ENCODE measurements around the gene DHRS7B. TPM values are rescaled to one million over a fixed set of nuclear protein-coding genes. Genes with fewer than 3 reads are reported as not detected.

Gene DHRS7B
- total and polyA plus RNA-seq, 2 of the 13 experiments (the other 11 are each of a cell fraction or from before 2014, with no cell fraction given) = 20.0 to 35.8 TPM

DNA sequence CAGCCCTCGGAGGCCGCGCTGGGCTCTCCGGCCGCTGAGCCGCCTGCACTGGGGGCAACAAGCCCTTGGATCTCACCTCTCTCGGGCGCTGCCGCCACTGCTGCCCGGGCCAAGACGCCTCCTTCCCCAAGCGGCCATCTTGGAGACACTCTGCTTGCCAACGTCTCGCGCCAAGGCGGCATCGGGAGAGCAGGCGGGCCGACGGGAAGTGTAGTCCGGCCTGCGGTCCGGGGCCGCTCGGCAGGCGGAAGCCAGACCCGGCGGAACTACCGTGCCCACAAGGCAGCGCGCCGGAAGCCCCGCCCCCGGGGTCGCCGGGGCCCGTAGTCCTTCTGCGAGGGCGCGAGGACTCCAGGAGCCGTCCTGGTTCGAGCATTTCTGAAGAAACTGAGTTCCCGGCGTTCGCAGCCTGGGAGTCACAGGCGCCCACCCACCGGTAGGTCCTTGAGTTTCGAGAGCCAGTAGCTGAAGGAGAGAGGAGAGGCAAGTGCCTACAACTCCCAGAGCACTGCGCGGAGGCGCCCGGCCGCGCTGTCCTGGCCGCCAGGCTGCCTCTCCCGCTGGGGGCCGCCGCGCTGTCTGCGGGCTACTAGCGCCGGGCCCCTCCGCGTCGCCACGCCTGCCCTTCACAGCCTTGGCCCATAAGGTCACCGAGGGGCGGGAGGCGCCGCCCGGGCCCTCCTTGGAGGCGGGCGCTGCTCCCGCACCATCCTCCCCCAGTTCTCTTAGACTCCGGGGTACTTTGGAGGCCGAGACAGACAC is 87.4 kb downstream of the DHRS7B start, which contains the start of gene TMEM11:
TMEM11 (minus strand) TSS at position 147 of the 762 bp plus-strand sequence; CDS start at position 138, 9 bp downstream.
- CTCF ChIA-PET (ENCODE audit: low intra/inter-chr PET ratio, low total read pairs) = no interaction called here
- peaks cover 63% of the 10 kb centered on the region for H3K79me2 ChIP-seq (ENCODE audit: insufficient read depth, low read length)
- no TSS peak for BruUV-seq (replicated peaks)
- peak; percentile 86 for DNase-seq (ENCODE audit: low spot score)
- H3K9me3 ChIP-seq (ENCODE audit: low read length) = no peaks in the 10 kb centered on the region
- H3K4me2 ChIP-seq (ENCODE audit: low read depth, low read length) = peak within 1 kb of the TSS; percentile 93
- no peaks in the 10 kb centered on the region; a peak in 1 of 5 replicates for H3K27me3 ChIP-seq (ENCODE audit: control insufficient read depth in 1 of 2, insufficient read depth in 2 of 2, low read length in 2 of 2)
- H4K20me1 ChIP-seq (ENCODE audit: insufficient read depth, low read length) = peaks cover 36% of the 10 kb centered on the region
- H2AFZ ChIP-seq (ENCODE audit: low read length) = peak within 1 kb of the TSS; percentile 57
- H3K9ac ChIP-seq (ENCODE audit: insufficient read depth, low read depth, low read length) = peak within 1 kb of the TSS; percentile 96
- under 1% methylated on average over 28 of the region's 76 CpGs for WGBS (ENCODE audit: low lambda C conversion rate)
- peaks cover 5 to 23% of the 10 kb centered on the region in 2 experiments; a peak in 3 of 5 replicates for H3K36me3 ChIP-seq (replicated peaks in 1 of 2; ENCODE audit: control insufficient read depth in 1 of 2, insufficient read depth in 2 of 2, low read length in 2 of 2)
- H3K4me3 ChIP-seq (replicated peaks in 1 of 3; ENCODE audit: insufficient read depth in 1 of 3, low read depth in 2 of 3, low read length in 3 of 3) = peak within 1 kb of the TSS; percentile 83 to 99 (median 96)
- H3K27ac ChIP-seq (ENCODE audit: extremely low read length, insufficient read depth, low read length) = peak within 1 kb of the TSS; percentile 94
- in situ Hi-C loops (cut with HindIII; ENCODE audit: extremely low pct_ligation_motif_present, low pct_unique_long_range_greater_than_20kb) (no loop called here), intact Hi-C loops (cut with micrococcal nuclease; ENCODE audit: unreplicated experiment) (loop anchor here (2.0 kb wide), 1 partner anchor 71 kb away; the partner anchor contains the start of gene MAP2K3)
- POLR2A ChIA-PET = interaction anchor here (1.3 to 2.9 kb wide), 3 partner anchors 73 to 171 kb away, joined by 7 to 20 read pairs (median 8); partner anchors contain the start of gene USP22
- peak; percentile 46 for FAIRE-seq
- peak; percentile 93 for ATAC-seq
- peaks cover 60% of the 10 kb centered on the region for H3K4me1 ChIP-seq (ENCODE audit: insufficient read depth, low read length)
- TF ChIP-seq SP1 (IDR thresholded peaks at IDR 0.05) (no peak), SP1 (CRISPR knock-in tag; IDR thresholded peaks at IDR 0.05) (peak; percentile 84), HDAC6 (IDR thresholded peaks at IDR 0.05; ENCODE audit: low read depth, low read length) (no peak), NCOA2 (CRISPR knock-in tag; IDR thresholded peaks at IDR 0.05) (0 out of 2 replicates have a peak, but pooled peaks have one; percentile 8), PHB2 (IDR thresholded peaks at IDR 0.05; ENCODE audit: partially characterized antibody) (no peak), ATF3 (CRISPR knock-in tag; IDR thresholded peaks at IDR 0.05) (no peak), HIVEP1 (CRISPR knock-in tag; IDR thresholded peaks at IDR 0.05) (no peak; the same call in 1 of the 2 replicates), FOXO1 (CRISPR knock-in tag; IDR thresholded peaks at IDR 0.05) (no peak), ZNF367 (CRISPR knock-in tag; IDR thresholded peaks at IDR 0.05; ENCODE audit: borderline replicate concordance) (no peak; the same call in 1 of the 2 replicates), MEIS1 (CRISPR knock-in tag; IDR thresholded peaks at IDR 0.05; ENCODE audit: borderline replicate concordance) (no peak)
- TF ChIP-seq, protein P1, sequence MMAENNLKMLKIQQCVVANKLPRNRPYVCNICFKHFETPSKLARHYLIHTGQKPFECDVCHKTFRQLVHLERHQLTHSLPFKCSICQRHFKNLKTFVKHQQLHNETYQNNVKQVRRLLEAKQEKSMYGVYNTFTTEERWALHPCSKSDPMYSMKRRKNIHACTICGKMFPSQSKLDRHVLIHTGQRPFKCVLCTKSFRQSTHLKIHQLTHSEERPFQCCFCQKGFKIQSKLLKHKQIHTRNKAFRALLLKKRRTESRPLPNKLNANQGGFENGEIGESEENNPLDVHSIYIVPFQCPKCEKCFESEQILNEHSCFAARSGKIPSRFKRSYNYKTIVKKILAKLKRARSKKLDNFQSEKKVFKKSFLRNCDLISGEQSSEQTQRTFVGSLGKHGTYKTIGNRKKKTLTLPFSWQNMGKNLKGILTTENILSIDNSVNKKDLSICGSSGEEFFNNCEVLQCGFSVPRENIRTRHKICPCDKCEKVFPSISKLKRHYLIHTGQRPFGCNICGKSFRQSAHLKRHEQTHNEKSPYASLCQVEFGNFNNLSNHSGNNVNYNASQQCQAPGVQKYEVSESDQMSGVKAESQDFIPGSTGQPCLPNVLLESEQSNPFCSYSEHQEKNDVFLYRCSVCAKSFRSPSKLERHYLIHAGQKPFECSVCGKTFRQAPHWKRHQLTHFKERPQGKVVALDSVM (CRISPR knock-in tag; IDR thresholded peaks at IDR 0.05) = peak; percentile 44
- TF ChIP-seq, protein P2, sequence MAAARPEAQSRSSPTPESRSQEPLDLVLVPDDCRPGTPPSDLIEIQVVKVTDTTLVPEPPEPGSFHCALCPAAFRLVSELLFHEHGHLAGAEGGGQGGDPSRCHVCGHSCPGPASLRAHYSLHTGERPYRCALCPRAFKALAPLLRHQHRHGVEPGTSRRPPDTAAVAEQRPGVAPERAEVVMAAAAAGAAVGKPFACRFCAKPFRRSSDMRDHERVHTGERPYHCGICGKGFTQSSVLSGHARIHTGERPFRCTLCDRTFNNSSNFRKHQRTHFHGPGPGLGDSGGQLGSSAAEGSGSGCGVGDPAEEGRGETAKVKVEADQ (CRISPR knock-in tag; IDR thresholded peaks at IDR 0.05; ENCODE audit: borderline replicate concordance) = 0 out of 2 replicates have a peak, but pooled peaks have one; percentile 58
- TF ChIP-seq, protein P3, sequence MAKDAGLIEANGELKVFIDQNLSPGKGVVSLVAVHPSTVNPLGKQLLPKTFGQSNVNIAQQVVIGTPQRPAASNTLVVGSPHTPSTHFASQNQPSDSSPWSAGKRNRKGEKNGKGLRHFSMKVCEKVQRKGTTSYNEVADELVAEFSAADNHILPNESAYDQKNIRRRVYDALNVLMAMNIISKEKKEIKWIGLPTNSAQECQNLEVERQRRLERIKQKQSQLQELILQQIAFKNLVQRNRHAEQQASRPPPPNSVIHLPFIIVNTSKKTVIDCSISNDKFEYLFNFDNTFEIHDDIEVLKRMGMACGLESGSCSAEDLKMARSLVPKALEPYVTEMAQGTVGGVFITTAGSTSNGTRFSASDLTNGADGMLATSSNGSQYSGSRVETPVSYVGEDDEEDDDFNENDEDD (CRISPR knock-in tag; IDR thresholded peaks at IDR 0.05; ENCODE audit: borderline replicate concordance) = peak; percentile 76; the same call in 1 of the 2 replicates
